Activated CD8-positive, alpha-beta T cell treated with anti-CD3 and anti-CD28 coated beads, Interleukin-2, amount 10 ng/mL, durations not matched to agents 7 days and 5 days (primary cell): ENCODE measurements around the gene H1-8. TPM values are rescaled to one million over a fixed set of nuclear protein-coding genes. Genes with fewer than 3 reads are reported as not detected.

ENCODE experiments used
- ATAC-seq: fragments of 150-1000 bp; cut with Tn5 transposase; one replicate; pipeline ENCODE4 v1.10.0; 2021; ENCODE audit warnings: moderate library complexity
- CTCF ChIA-PET: fragments of 350-600 bp; sonication (Branson Sonifier 250); formaldehyde crosslinking; loops from one replicate; lab custom pipeline; 2021; ENCODE audit warnings: antibody characterized with exemption; lab: Charles Lee
- POLR2A ChIA-PET: fragments of 350-600 bp; sonication (Branson Sonifier 250); formaldehyde crosslinking; loops from one replicate; lab custom pipeline; 2021; ENCODE audit warnings: antibody characterized with exemption; lab: Charles Lee
- DNase-seq: peaks from one replicate; pipeline ENCODE4 v3.0.0-alpha.2; 2020
- H3K27ac Mint-ChIP-seq: one replicate; pipeline ENCODE4 v1.8.0; 2021; ENCODE audit warnings: mild to moderate bottlenecking, mixed read lengths
- H3K27me3 Mint-ChIP-seq: one replicate; pipeline ENCODE4 v1.8.0; 2021; ENCODE audit warnings: low read depth, mixed read lengths
- H3K36me3 Mint-ChIP-seq: one replicate; pipeline ENCODE4 v1.8.0; 2021; ENCODE audit warnings: low read depth, mixed read lengths
- H3K4me1 Mint-ChIP-seq: one replicate; pipeline ENCODE4 v1.8.0; 2021; ENCODE audit warnings: low read depth, mixed read lengths
- H3K4me3 Mint-ChIP-seq: one replicate; pipeline ENCODE4 v1.8.0; 2021; ENCODE audit warnings: mild to moderate bottlenecking, mixed read lengths
- H3K9me3 Mint-ChIP-seq: one replicate; pipeline ENCODE4 v1.8.0; 2022; ENCODE audit warnings: mixed read lengths; ENCODE audit not compliant: insufficient read depth
- total RNA-seq, 2 experiments: library from RNA; stranded (reverse); gene quantifications; one replicate each; pipeline ENCODE4 v1.2.3, GENCODE V29; 2021

Gene H1-8
- total RNA-seq, 2 experiments from 2014 or later: not detected

- DNase-seq: no peak
- peaks cover 16% of the 10 kb centered on the region for H3K27me3 Mint-ChIP-seq
- H3K36me3 Mint-ChIP-seq: no peaks in the 10 kb centered on the region
- no peak for ATAC-seq
- POLR2A ChIA-PET: no interaction called here
- no peak overlapping the region for H3K4me3 Mint-ChIP-seq
- no peaks in the 10 kb centered on the region for H3K9me3 Mint-ChIP-seq
- H3K27ac Mint-ChIP-seq: no peak overlapping the region
- peaks cover 5% of the 10 kb centered on the region for H3K4me1 Mint-ChIP-seq
- CTCF ChIA-PET: no interaction called here
These were observed 40.3 kb downstream of the H1-8 start for GRCh38 chr3:129583289-129583688.

DNA sequence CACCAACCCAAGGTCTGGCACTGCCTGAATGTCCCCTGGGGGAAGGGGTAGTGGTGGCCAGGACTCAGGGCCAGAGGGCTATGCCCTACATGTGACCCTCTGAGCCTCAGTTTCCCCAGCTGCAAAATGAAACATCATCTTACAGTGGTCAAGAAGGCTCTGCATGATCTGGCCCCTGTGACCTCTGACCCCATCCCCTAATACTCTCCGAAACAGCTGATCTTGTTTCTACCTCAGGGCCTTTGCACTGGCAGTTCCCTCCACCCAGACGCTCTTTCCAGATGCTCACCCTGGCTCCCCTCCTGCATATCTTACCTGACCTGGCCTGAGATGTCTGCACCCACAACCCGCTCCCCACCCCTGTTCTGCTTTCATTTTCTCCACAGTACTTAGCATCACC lies 41.7 kb downstream of the H1-8 start:
- CTCF ChIA-PET: no interaction called here
- Mint-ChIP-seq H3K27me3 (peaks cover 16% of the 10 kb centered on the region), H3K4me3 (no peak overlapping the region), H3K27ac (no peak overlapping the region), H3K9me3 (no peaks in the 10 kb centered on the region), H3K36me3 (no peaks in the 10 kb centered on the region), H3K4me1 (no peaks in the 10 kb centered on the region)
- ATAC-seq (no peak), DNase-seq (no peak)
- POLR2A ChIA-PET: no interaction called here

- ATAC-seq (no peak), DNase-seq (no peak)
- ChIA-PET POLR2A (no interaction called here), CTCF (no interaction called here)
- Mint-ChIP-seq H3K36me3 (no peaks in the 10 kb centered on the region), H3K27ac (no peak overlapping the region), H3K9me3 (no peaks in the 10 kb centered on the region), H3K4me3 (no peak overlapping the region), H3K27me3 (peaks cover 23% of the 10 kb centered on the region), H3K4me1 (no peaks in the 10 kb centered on the region)
These were observed 43.1 kb downstream of the H1-8 start for GRCh38 chr3:129585949-129586657.

- DNase-seq: no peak
- peaks cover 31% of the 10 kb centered on the region for H3K27me3 Mint-ChIP-seq
- ChIA-PET POLR2A (no interaction called here), CTCF (no interaction called here)
- no peak for ATAC-seq
- H3K4me1 Mint-ChIP-seq: peaks cover 2% of the 10 kb centered on the region
- H3K4me3 Mint-ChIP-seq: no peak overlapping the region
- no peaks in the 10 kb centered on the region for H3K36me3 Mint-ChIP-seq
- H3K27ac Mint-ChIP-seq: no peak overlapping the region
- H3K9me3 Mint-ChIP-seq: no peaks in the 10 kb centered on the region
These were observed 43.9 kb downstream of the H1-8 start for GRCh38 chr3:129586746-129587430.

GRCh38 chr3:129587566-129588210 lies 44.7 kb downstream of the H1-8 start:
- H3K4me1 Mint-ChIP-seq: peaks cover 6% of the 10 kb centered on the region
- DNase-seq (no peak), ATAC-seq (no peak)
- ChIA-PET POLR2A (no interaction called here), CTCF (no interaction called here)
- no peaks in the 10 kb centered on the region for H3K36me3 Mint-ChIP-seq
- no peak overlapping the region for H3K4me3 Mint-ChIP-seq
- peaks cover 34% of the 10 kb centered on the region for H3K27me3 Mint-ChIP-seq
- no peak overlapping the region for H3K27ac Mint-ChIP-seq
- no peaks in the 10 kb centered on the region for H3K9me3 Mint-ChIP-seq

- DNase-seq: no peak
- Mint-ChIP-seq H3K36me3 (no peaks in the 10 kb centered on the region), H3K4me3 (no peak overlapping the region), H3K9me3 (no peaks in the 10 kb centered on the region), H3K4me1 (peaks cover 28% of the 10 kb centered on the region), H3K27ac (no peak overlapping the region), H3K27me3 (peaks cover 42% of the 10 kb centered on the region)
- ATAC-seq: no peak
- ChIA-PET POLR2A (no interaction called here), CTCF (no interaction called here)
These were observed 47.2 kb downstream of the H1-8 start for GRCh38 chr3:129590215-129590614.

GRCh38 chr3:129591932-129592331 lies 49.0 kb downstream of the H1-8 start:
- CTCF ChIA-PET: no interaction called here
- H3K27ac Mint-ChIP-seq: peak overlapping the region; percentile 51

DNA sequence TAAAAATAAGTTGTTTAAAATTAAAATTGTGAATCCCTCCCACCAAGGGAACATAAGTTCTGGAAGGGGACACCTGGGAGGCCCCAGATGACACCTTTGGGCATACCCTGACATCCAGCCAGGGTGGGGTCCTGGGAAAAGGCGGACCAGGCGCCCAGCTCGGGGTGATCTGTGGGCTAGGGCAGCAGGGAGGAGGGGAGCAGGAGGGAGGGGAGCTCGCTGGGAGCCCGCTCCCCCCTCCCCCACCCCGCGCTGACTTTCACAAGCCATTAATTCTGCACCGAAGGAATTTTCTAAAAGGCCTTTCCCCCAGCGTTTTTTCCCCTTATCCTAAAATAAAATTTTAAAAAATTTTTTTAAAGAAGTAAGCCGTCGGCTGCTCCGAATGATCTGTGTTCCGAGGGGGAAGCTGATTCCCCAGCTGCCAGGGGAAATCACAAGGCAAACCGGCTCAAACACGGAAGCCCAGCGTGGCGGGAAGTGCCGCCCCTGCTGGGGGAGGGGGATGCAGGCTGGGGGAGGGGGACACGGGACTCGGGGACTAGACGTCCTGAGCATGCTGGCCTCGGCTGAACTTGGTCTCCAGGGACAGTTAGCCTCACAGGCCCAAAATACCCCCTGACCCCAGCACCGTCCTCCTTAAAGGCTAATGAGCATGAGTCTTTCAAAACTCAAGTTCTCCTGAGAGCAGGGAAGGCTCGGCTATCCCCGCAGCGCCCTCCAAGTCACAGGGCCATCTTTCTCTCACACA lies 49.6 kb downstream of the H1-8 start:
- no peak overlapping the region for H3K27ac Mint-ChIP-seq
- H3K9me3 Mint-ChIP-seq: no peaks in the 10 kb centered on the region
- no peak overlapping the region for H3K4me3 Mint-ChIP-seq
- DNase-seq: no peak
- ChIA-PET POLR2A (interaction anchor here (0.5 kb wide), 1 partner anchor 625 kb away, joined by 3 read pairs; no protein-coding TSS in a partner anchor), CTCF (no interaction called here)
- peaks cover 45% of the 10 kb centered on the region for H3K27me3 Mint-ChIP-seq
- H3K4me1 Mint-ChIP-seq: peaks cover 31% of the 10 kb centered on the region
- no peak for ATAC-seq
- H3K36me3 Mint-ChIP-seq: no peaks in the 10 kb centered on the region

More at GRCh38 chr3:129591932-129592331, 49.0 kb downstream of the H1-8 start:
- Mint-ChIP-seq H3K36me3 (no peaks in the 10 kb centered on the region), H3K4me3 (no peak overlapping the region), H3K9me3 (no peaks in the 10 kb centered on the region), H3K4me1 (peaks cover 30% of the 10 kb centered on the region), H3K27me3 (peaks cover 46% of the 10 kb centered on the region)
- no peak for DNase-seq
- POLR2A ChIA-PET: no interaction called here
- ATAC-seq: no peak

GRCh38 chr3:129593230-129593594 lies 50.2 kb downstream of the H1-8 start:
- H3K4me1 Mint-ChIP-seq: peaks cover 31% of the 10 kb centered on the region
- DNase-seq (peak; percentile 28), ATAC-seq (no peak)
- peak overlapping the region; percentile 36 for H3K27ac Mint-ChIP-seq
- H3K36me3 Mint-ChIP-seq: no peaks in the 10 kb centered on the region
- CTCF ChIA-PET: interaction anchor here (0.7 to 1.6 kb wide), 4 partner anchors 11 to 203 kb away, joined by 3 to 7 read pairs (median 4); no protein-coding TSS in a partner anchor
- POLR2A ChIA-PET: interaction anchor here (0.5 to 1.2 kb wide), 2 partner anchors 12 to 624 kb away, joined by 3 read pairs; no protein-coding TSS in a partner anchor
- H3K27me3 Mint-ChIP-seq: peaks cover 45% of the 10 kb centered on the region
- peak overlapping the region; percentile 34 for H3K4me3 Mint-ChIP-seq
- no peaks in the 10 kb centered on the region for H3K9me3 Mint-ChIP-seq

GRCh38 chr3:129593595-129594339 lies 50.8 kb downstream of the H1-8 start:
- peak; percentile 81 for ATAC-seq
- Mint-ChIP-seq H3K4me1 (peaks cover 33% of the 10 kb centered on the region), H3K27ac (peak overlapping the region; percentile 36), H3K36me3 (no peaks in the 10 kb centered on the region), H3K4me3 (peak overlapping the region; percentile 34), H3K9me3 (no peaks in the 10 kb centered on the region), H3K27me3 (peaks cover 48% of the 10 kb centered on the region)
- ChIA-PET POLR2A (interaction anchor here (1.2 kb wide), 1 partner anchor 11 kb away, joined by 3 read pairs; no protein-coding TSS in a partner anchor), CTCF (interaction anchor here (0.7 to 1.6 kb wide), 4 partner anchors 12 to 203 kb away, joined by 3 to 7 read pairs (median 4); no protein-coding TSS in a partner anchor)
- peak; percentile 85 for DNase-seq

DNA sequence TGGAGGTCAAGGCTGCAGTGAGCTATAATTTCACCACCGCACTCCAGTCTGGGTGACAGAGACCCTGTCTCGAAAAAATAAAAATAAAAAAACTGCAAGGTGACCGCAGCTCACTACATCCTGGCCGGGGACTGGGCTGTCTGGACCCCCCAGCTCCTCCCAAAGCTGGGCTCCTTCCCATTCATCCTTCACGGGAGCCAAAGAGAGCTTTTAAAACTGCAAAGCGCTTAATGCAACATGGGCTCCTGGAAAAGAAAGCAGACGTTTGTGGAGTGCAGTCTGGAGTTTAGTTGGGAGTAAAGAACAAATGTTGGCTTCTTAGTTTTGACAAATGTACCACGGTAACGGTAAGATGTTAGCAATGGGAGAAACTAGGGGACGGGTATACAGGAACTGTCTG lies 51.4 kb downstream of the H1-8 start:
- H3K4me3 Mint-ChIP-seq: no peak overlapping the region
- ATAC-seq (no peak), DNase-seq (no peak)
- no peaks in the 10 kb centered on the region for H3K36me3 Mint-ChIP-seq
- peaks cover 51% of the 10 kb centered on the region for H3K27me3 Mint-ChIP-seq
- peaks cover 33% of the 10 kb centered on the region for H3K4me1 Mint-ChIP-seq
- H3K27ac Mint-ChIP-seq: no peak overlapping the region
- ChIA-PET CTCF (interaction anchor here (1.3 to 1.6 kb wide), 3 partner anchors 13 to 105 kb away, joined by 3 to 7 read pairs (median 5); no protein-coding TSS in a partner anchor), POLR2A (no interaction called here)
- no peaks in the 10 kb centered on the region for H3K9me3 Mint-ChIP-seq
